Measurements from ENCODE around the gene SLC8A3.

GRCh38 chr14:70097576-70098249 is 91.0 kb downstream of the SLC8A3 start:
- TF ChIP-seq CTCF (IDR thresholded peaks at IDR 0.05; ENCODE audit: low read depth, low read length) (no peak), EZH2phosphoT487 (IDR thresholded peaks at IDR 0.05; ENCODE audit: low read depth) (no peak)
